Measurements from ENCODE around the gene HAGHL. TPM values are rescaled to one million over a fixed set of nuclear protein-coding genes. Genes with fewer than 3 reads are reported as not detected.

The HAGHL gene
- total RNA-seq, 2 donors from 2014 or later = 6.4 to 8.1 TPM

DNA sequence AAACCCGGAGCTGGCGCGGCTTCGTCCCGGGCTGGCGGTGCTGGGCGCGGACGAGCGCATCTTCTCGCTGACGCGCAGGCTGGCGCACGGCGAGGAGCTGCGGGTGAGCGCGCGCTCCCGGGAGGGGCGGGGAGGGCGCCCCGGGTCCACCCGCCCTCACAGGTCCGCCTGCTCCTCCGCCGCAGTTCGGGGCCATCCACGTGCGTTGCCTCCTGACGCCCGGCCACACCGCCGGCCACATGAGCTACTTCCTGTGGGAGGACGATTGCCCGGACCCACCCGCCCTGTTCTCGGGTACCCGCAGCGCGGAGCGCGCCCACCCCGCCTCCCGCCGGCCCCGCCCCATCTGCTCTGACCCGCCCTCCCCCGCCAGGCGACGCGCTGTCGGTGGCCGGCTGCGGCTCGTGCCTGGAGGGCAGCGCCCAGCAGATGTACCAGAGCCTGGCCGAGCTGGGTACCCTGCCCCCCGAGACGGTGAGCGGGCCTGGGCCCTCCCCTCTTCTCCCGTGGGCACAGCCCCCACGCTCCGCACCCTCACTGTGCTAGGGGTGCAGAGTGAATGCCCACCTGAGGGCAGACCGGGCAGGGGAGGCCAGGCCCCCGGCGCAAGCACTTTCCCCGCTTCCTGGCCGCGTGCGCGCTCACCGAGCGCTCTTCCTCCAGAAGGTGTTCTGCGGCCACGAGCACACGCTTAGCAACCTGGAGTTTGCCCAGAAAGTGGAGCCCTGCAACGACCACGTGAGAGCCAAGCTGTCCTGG is 1.4 kb downstream of the HAGHL start:
- TF ChIP-seq, protein P1, sequence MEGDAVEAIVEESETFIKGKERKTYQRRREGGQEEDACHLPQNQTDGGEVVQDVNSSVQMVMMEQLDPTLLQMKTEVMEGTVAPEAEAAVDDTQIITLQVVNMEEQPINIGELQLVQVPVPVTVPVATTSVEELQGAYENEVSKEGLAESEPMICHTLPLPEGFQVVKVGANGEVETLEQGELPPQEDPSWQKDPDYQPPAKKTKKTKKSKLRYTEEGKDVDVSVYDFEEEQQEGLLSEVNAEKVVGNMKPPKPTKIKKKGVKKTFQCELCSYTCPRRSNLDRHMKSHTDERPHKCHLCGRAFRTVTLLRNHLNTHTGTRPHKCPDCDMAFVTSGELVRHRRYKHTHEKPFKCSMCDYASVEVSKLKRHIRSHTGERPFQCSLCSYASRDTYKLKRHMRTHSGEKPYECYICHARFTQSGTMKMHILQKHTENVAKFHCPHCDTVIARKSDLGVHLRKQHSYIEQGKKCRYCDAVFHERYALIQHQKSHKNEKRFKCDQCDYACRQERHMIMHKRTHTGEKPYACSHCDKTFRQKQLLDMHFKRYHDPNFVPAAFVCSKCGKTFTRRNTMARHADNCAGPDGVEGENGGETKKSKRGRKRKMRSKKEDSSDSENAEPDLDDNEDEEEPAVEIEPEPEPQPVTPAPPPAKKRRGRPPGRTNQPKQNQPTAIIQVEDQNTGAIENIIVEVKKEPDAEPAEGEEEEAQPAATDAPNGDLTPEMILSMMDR (IDR thresholded peaks at IDR 0.05) = no peak
- Histone ChIP-seq H3K27ac (no peak overlapping the region), H3K9me3 (no peaks in the 10 kb centered on the region), H3K4me1 (ENCODE audit: control insufficient read depth in 1 of 2, low read depth in 2 of 2) (peaks cover 11 to 19% of the 10 kb centered on the region in 2 donors), H3K4me3 (peak overlapping the region; percentile 71), H3K36me3 (peaks cover 12% of the 10 kb centered on the region), H3K27me3 (replicated peaks; ENCODE audit: insufficient read depth) (no peaks in the 10 kb centered on the region)
- no peak for DNase-seq (ENCODE audit: low spot score)
- no peak for ATAC-seq (ENCODE audit: insufficient number of reproducible peaks, low FRiP score, low read depth)

DNA sequence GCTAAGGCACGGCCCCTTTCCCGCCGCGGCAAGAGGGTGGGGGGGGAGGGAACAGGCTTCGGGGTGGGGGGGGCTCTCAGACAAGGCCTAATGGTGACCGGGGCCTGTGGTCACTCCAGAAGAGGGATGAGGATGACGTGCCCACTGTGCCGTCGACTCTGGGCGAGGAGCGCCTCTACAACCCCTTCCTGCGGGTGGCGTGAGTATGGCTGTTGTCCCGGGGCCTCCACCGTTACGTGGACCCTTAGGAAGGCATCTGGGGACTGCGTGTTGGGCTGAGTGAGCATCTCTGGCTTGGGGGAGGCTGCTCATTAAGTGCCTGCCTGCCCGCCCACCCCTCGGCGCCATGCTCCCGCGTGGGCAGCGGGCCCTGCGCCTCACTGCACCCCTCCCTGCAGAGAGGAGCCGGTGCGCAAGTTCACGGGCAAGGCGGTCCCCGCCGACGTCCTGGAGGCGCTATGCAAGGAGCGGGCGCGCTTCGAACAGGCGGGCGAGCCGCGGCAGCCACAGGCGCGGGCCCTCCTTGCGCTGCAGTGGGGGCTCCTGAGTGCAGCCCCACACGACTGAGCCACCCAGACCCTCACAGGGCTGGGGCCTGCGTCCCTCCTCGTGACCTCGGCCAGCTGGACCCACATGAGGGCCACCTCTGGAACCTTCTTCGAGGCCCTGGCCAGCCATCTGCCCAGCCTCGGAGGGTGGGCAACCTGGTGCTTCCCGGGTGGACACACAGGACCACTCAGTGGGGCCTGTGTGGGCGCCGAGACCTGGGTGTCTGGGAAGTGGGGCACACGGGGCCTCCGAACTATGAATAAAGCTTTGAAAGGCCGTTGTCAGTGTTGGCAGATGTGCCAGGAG is 2.2 kb downstream of the HAGHL start:
- DNase-seq (ENCODE audit: low spot score) (no peak), ATAC-seq (ENCODE audit: insufficient number of reproducible peaks, low FRiP score, low read depth) (no peak)
- TF ChIP-seq, protein P1 (IDR thresholded peaks at IDR 0.05) = no peak
- H3K4me1 ChIP-seq (ENCODE audit: control insufficient read depth in 1 of 2, low read depth in 2 of 2) = peaks cover 11 to 19% of the 10 kb centered on the region in 2 donors
- no peak overlapping the region for H3K27ac ChIP-seq
- peak overlapping the region; percentile 71 for H3K4me3 ChIP-seq
- no peaks in the 10 kb centered on the region for H3K27me3 ChIP-seq (replicated peaks; ENCODE audit: insufficient read depth)
- H3K36me3 ChIP-seq = peaks cover 17% of the 10 kb centered on the region
- H3K9me3 ChIP-seq = no peaks in the 10 kb centered on the region

DNA sequence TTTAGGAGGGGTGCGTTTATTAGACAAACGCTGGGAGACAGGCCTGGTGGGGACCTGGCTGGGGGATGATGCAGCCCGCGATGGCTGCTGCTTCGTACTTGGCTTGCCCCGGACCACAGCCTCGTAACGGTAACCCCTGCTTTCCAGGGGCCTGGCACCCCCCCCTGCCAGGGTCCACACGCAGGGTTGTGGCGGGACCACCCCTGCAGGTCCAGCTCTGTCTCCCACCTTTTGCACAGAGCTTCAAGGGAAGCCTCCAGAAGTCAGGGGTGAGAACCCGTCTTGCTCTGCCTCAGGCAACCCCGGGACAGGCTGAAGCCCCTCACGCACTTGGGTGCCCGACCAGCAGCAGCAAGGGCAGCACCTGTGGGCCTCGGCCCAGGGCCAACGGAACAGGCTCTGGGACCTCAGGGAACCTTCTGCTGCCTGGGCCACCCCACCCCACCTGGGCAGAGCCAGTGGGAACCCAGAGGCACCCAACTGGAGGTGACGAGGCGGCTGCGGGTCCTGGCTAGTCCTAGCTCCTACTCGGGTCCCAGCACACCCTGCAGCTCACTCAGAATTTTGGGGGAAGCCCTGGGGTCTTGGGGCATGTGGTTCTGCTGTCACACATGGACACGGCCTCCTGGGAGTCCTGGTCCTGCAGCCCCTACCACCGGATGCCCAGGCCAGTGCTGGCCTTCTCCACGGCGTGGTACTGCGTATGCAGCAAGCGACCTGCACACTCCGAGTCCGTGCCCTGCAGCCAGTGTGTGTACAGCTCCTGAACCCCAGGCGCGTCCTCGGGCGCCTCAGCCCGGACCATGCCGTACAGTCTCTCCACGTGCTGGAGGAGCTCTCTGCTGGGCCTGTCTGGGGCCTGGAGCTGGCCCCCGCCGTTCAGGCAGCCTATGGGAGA is 3.1 kb downstream of the HAGHL start:
- Histone ChIP-seq H3K27me3 (replicated peaks; ENCODE audit: insufficient read depth) (no peaks in the 10 kb centered on the region), H3K4me3 (no peak overlapping the region), H3K9me3 (no peaks in the 10 kb centered on the region), H3K27ac (no peak overlapping the region), H3K4me1 (ENCODE audit: control insufficient read depth in 1 of 2, low read depth in 2 of 2) (peaks cover 11 to 19% of the 10 kb centered on the region in 2 donors), H3K36me3 (peaks cover 23% of the 10 kb centered on the region)
- TF ChIP-seq, protein P1 (IDR thresholded peaks at IDR 0.05) = no peak
- no peak for DNase-seq (ENCODE audit: low spot score)
- no peak for ATAC-seq (ENCODE audit: insufficient number of reproducible peaks, low FRiP score, low read depth)

DNA sequence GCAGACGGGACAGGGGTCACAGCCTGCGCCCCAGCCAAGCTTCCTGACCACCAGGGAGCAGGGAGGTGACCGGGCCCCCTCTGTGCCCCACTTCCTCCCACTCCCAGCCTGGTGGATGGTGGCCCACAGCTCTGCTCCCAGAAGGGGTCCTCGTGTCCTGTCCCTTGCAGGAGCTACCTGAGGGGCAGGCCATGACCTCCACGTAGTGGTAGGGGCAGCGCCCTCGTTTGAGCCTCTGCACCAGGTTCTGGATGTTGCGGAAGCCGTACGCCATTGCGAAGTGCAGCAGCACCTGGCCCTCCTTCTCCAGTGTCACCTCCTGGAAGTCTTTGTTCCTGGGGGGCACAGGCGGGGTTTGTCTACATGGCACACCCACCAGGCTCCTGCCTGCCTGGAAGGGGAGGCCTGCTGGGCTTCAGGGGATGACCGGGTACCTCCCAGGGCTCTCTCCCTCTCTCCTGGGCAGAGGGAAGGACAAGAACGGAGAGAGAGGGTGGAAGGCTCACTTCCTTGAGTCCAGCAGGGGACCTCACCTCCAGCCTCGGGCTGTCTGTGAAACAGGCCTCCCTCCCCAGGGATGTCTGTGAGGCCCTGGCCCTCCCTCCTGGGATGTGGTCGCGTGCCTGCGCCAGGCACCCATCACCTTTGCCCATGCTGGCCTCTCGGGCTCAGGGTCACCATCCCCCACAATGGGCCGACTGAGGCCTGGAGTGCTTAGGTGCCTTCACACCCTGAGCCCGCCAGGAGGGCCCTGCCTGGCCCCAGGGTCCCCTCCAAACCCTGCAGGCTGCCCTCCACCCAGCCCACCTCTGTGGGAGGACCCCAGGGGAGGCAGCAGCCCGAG is 4.0 kb downstream of the HAGHL start:
- Histone ChIP-seq H3K4me1 (ENCODE audit: control insufficient read depth in 1 of 2, low read depth in 2 of 2) (peaks cover 11 to 19% of the 10 kb centered on the region in 2 donors), H3K27me3 (replicated peaks; ENCODE audit: insufficient read depth) (no peaks in the 10 kb centered on the region), H3K4me3 (no peak overlapping the region), H3K9me3 (no peaks in the 10 kb centered on the region), H3K36me3 (peaks cover 23% of the 10 kb centered on the region), H3K27ac (no peak overlapping the region)
- DNase-seq (ENCODE audit: low spot score) (no peak), ATAC-seq (ENCODE audit: insufficient number of reproducible peaks, low FRiP score, low read depth) (no peak)
- TF ChIP-seq, protein P1 (IDR thresholded peaks at IDR 0.05) = no peak

All from thoracic aorta (tissue), 2 donors.